ENCODE measurements around the gene PSMC1. TPM values are rescaled to one million over a fixed set of nuclear protein-coding genes. Genes with fewer than 3 reads are reported as not detected.

The PSMC1 gene
- polyA plus RNA-seq, 3 donors, result 110 to 148 (median 136) TPM

Other genes starting within 250 kb of the PSMC1 start
- under 1 TPM; 0.15 to 0.23 (median 0.17) TPM for gene KCNK13, start 194.6 kb upstream of the PSMC1 start, polyA plus RNA-seq (ENCODE audit: insufficient read length in 3 of 3)
- gene NRDE2, start 75.4 kb downstream of the PSMC1 start, polyA plus RNA-seq (ENCODE audit: insufficient read length in 3 of 3), result 10 to 100 TPM; 19.4 to 24.4 (median 19.5) TPM
- gene CALM1, start 140.5 kb downstream of the PSMC1 start, polyA plus RNA-seq (ENCODE audit: insufficient read length in 3 of 3), result 100 to 1,000 TPM; 325 to 393 (median 356) TPM